NB4 (cell line): Measurements from ENCODE around the gene DPY19L3.

Experiments
- POLR2A ChIP-seq: IDR thresholded peaks from 2 replicates; pipeline ENCODE4 v1.6.1; 2011; ENCODE audit warnings: mild to moderate bottlenecking; ENCODE audit not compliant: insufficient read length; ENCODE audit errors: extremely low read depth
- TF ChIP-seq, protein P1 (sequence below): IDR thresholded peaks from one replicate; pipeline ENCODE4 v1.5.1; 2012; ENCODE audit warnings: low read depth, low read length

DNA sequence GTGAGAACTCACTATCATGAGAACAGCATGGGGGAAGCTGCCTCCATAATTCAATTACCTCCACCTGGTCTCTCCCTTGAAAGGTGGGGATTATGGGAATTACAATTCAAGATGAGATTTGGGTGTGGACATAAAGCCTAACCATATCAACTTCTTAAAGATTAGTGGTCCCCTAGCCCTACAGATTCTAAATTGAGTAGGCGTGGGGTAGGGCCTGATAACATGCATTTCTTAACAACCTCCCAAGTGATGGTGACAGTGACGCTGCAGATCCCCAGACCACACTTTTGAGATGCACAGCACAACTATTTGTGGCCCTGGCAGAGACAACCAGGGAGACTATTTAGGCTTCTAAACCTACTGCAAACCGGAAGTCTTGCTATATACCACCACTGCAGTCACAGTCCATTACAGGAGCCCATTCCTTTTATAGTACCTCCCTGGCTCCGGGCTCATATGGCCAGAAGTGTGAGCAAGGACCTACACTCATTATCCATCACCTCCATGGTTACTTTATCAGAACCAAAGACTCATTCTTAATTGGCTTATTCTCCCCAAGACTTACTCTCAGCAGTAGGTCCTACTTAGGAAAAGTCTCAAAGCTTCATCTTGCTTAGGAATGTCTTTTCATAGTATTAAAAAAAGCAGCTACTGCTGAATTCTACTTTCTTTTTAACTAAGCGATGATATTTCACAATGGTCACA is 2.1 kb upstream of the DPY19L3 start:
- TF ChIP-seq POLR2A, result no peak
- TF ChIP-seq, protein P1, sequence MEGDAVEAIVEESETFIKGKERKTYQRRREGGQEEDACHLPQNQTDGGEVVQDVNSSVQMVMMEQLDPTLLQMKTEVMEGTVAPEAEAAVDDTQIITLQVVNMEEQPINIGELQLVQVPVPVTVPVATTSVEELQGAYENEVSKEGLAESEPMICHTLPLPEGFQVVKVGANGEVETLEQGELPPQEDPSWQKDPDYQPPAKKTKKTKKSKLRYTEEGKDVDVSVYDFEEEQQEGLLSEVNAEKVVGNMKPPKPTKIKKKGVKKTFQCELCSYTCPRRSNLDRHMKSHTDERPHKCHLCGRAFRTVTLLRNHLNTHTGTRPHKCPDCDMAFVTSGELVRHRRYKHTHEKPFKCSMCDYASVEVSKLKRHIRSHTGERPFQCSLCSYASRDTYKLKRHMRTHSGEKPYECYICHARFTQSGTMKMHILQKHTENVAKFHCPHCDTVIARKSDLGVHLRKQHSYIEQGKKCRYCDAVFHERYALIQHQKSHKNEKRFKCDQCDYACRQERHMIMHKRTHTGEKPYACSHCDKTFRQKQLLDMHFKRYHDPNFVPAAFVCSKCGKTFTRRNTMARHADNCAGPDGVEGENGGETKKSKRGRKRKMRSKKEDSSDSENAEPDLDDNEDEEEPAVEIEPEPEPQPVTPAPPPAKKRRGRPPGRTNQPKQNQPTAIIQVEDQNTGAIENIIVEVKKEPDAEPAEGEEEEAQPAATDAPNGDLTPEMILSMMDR, result no peak
